Measurements from ENCODE around the gene SYNPO. TPM values are rescaled to one million over a fixed set of nuclear protein-coding genes. Genes with fewer than 3 reads are reported as not detected.
A peak's percentile ranks its signal among the peaks of the same experiment; 100 is the strongest.

SYNPO gene
- total RNA-seq, 1 experiment from 2014 or later, result 6.5 TPM

GRCh38 chr5:150612905-150613670, 27.4 kb upstream of the SYNPO start:
- Histone ChIP-seq H3K4me1 (replicated peaks) (peaks cover 6% of the 10 kb centered on the region; the same call in 1 of the 2 replicates), H3K27ac (no peak overlapping the region), H3K4me3 (no peak overlapping the region), H3K36me3 (no peaks in the 10 kb centered on the region), H3K27me3 (replicated peaks) (no peaks in the 10 kb centered on the region), H3K9me3 (replicated peaks) (no peaks in the 10 kb centered on the region)
- no peak for DNase-seq (ENCODE audit: low read depth in 1 of 2, low spot score in 2 of 2)

- H3K4me1 ChIP-seq (replicated peaks), result peaks cover 6% of the 10 kb centered on the region; the same call in 1 of the 2 replicates
- no peaks in the 10 kb centered on the region for H3K27me3 ChIP-seq (replicated peaks)
- H3K27ac ChIP-seq, result no peak overlapping the region
- no peak for DNase-seq (ENCODE audit: low read depth in 1 of 2, low spot score in 2 of 2)
- H3K4me3 ChIP-seq, result no peak overlapping the region
- H3K36me3 ChIP-seq, result no peaks in the 10 kb centered on the region
- no peaks in the 10 kb centered on the region for H3K9me3 ChIP-seq (replicated peaks)
These were observed 26.3 kb upstream of the SYNPO start for GRCh38 chr5:150613991-150614660.

GRCh38 chr5:150614661-150615060, 25.8 kb upstream of the SYNPO start:
- no peaks in the 10 kb centered on the region for H3K36me3 ChIP-seq
- no peak overlapping the region for H3K27ac ChIP-seq
- H3K4me1 ChIP-seq (replicated peaks), result peaks cover 6% of the 10 kb centered on the region; the same call in 1 of the 2 replicates
- no peaks in the 10 kb centered on the region for H3K27me3 ChIP-seq (replicated peaks)
- no peak for DNase-seq (ENCODE audit: low read depth in 1 of 2, low spot score in 2 of 2)
- H3K9me3 ChIP-seq (replicated peaks), result no peaks in the 10 kb centered on the region
- no peak overlapping the region for H3K4me3 ChIP-seq

GRCh38 chr5:150615141-150615699, 25.2 kb upstream of the SYNPO start:
- no peaks in the 10 kb centered on the region for H3K27me3 ChIP-seq (replicated peaks)
- peaks cover 6% of the 10 kb centered on the region; the same call in 1 of the 2 replicates for H3K4me1 ChIP-seq (replicated peaks)
- H3K27ac ChIP-seq, result no peak overlapping the region
- H3K36me3 ChIP-seq, result no peaks in the 10 kb centered on the region
- H3K9me3 ChIP-seq (replicated peaks), result no peaks in the 10 kb centered on the region
- DNase-seq (ENCODE audit: low read depth in 1 of 2, low spot score in 2 of 2), result no peak
- H3K4me3 ChIP-seq, result no peak overlapping the region

GRCh38 chr5:150616024-150616470, 24.4 kb upstream of the SYNPO start:
- no peaks in the 10 kb centered on the region for H3K27me3 ChIP-seq (replicated peaks)
- H3K36me3 ChIP-seq, result no peaks in the 10 kb centered on the region
- peaks cover 4% of the 10 kb centered on the region; the same call in 1 of the 2 replicates for H3K4me1 ChIP-seq (replicated peaks)
- no peak for DNase-seq (ENCODE audit: low read depth in 1 of 2, low spot score in 2 of 2)
- no peaks in the 10 kb centered on the region for H3K9me3 ChIP-seq (replicated peaks)
- H3K4me3 ChIP-seq, result no peak overlapping the region
- H3K27ac ChIP-seq, result no peak overlapping the region

- DNase-seq (ENCODE audit: low read depth in 1 of 2, low spot score in 2 of 2), result no peak
- H3K4me1 ChIP-seq (replicated peaks), result no peaks in the 10 kb centered on the region
- H3K9me3 ChIP-seq (replicated peaks), result no peaks in the 10 kb centered on the region
- no peak overlapping the region for H3K4me3 ChIP-seq
- H3K36me3 ChIP-seq, result no peaks in the 10 kb centered on the region
- no peaks in the 10 kb centered on the region for H3K27me3 ChIP-seq (replicated peaks)
- H3K27ac ChIP-seq, result no peak overlapping the region
These were observed 24.0 kb upstream of the SYNPO start for GRCh38 chr5:150616506-150616905.

- Histone ChIP-seq H3K36me3 (no peaks in the 10 kb centered on the region), H3K9me3 (replicated peaks) (no peaks in the 10 kb centered on the region), H3K27me3 (replicated peaks) (no peaks in the 10 kb centered on the region), H3K4me1 (replicated peaks) (peaks cover 13% of the 10 kb centered on the region), H3K27ac (no peak overlapping the region), H3K4me3 (no peak overlapping the region)
- no peak for DNase-seq (ENCODE audit: low read depth in 1 of 2, low spot score in 2 of 2)
These were observed 22.3 kb upstream of the SYNPO start for GRCh38 chr5:150618163-150618562.

- Histone ChIP-seq H3K27me3 (replicated peaks) (no peaks in the 10 kb centered on the region), H3K27ac (no peak overlapping the region), H3K4me1 (replicated peaks) (peaks cover 19% of the 10 kb centered on the region), H3K36me3 (no peaks in the 10 kb centered on the region), H3K9me3 (replicated peaks) (no peaks in the 10 kb centered on the region), H3K4me3 (no peak overlapping the region)
- no peak for DNase-seq (ENCODE audit: low read depth in 1 of 2, low spot score in 2 of 2)
These were observed 21.7 kb upstream of the SYNPO start for GRCh38 chr5:150618588-150619281.

- no peaks in the 10 kb centered on the region for H3K9me3 ChIP-seq (replicated peaks)
- no peaks in the 10 kb centered on the region for H3K36me3 ChIP-seq
- H3K4me3 ChIP-seq, result no peak overlapping the region
- peaks cover 25% of the 10 kb centered on the region for H3K4me1 ChIP-seq (replicated peaks)
- DNase-seq (ENCODE audit: low read depth in 1 of 2, low spot score in 2 of 2), result no peak
- no peak overlapping the region for H3K27ac ChIP-seq
- H3K27me3 ChIP-seq (replicated peaks), result no peaks in the 10 kb centered on the region
These were observed 20.9 kb upstream of the SYNPO start for GRCh38 chr5:150619359-150620230.

- no peaks in the 10 kb centered on the region for H3K27me3 ChIP-seq (replicated peaks)
- H3K4me3 ChIP-seq, result no peak overlapping the region
- 0 out of 2 replicates have a peak, but pooled peaks cover 3% of the 10 kb centered on the region for H3K36me3 ChIP-seq
- H3K4me1 ChIP-seq (replicated peaks), result peaks cover 42% of the 10 kb centered on the region
- H3K9me3 ChIP-seq (replicated peaks), result no peaks in the 10 kb centered on the region
- H3K27ac ChIP-seq, result no peak overlapping the region
- DNase-seq (ENCODE audit: low read depth in 1 of 2, low spot score in 2 of 2), result no peak
These were observed 19.2 kb upstream of the SYNPO start for GRCh38 chr5:150621301-150621700.

GRCh38 chr5:150622157-150622556, 18.3 kb upstream of the SYNPO start:
- no peaks in the 10 kb centered on the region for H3K9me3 ChIP-seq (replicated peaks)
- H3K27ac ChIP-seq, result no peak overlapping the region
- H3K27me3 ChIP-seq (replicated peaks), result no peaks in the 10 kb centered on the region
- no peak overlapping the region for H3K4me3 ChIP-seq
- 0 out of 2 replicates have a peak, but pooled peaks cover 3% of the 10 kb centered on the region for H3K36me3 ChIP-seq
- peaks cover 50% of the 10 kb centered on the region for H3K4me1 ChIP-seq (replicated peaks)
- no peak for DNase-seq (ENCODE audit: low read depth in 1 of 2, low spot score in 2 of 2)

- DNase-seq (ENCODE audit: low read depth in 1 of 2, low spot score in 2 of 2), result peak in 1 of 2 experiments; percentile 35
- peaks cover 62% of the 10 kb centered on the region for H3K4me1 ChIP-seq (replicated peaks)
- H3K36me3 ChIP-seq, result 0 out of 2 replicates have a peak, but pooled peaks cover 3% of the 10 kb centered on the region
- no peaks in the 10 kb centered on the region for H3K9me3 ChIP-seq (replicated peaks)
- no peak overlapping the region for H3K27ac ChIP-seq
- H3K4me3 ChIP-seq, result no peak overlapping the region
- H3K27me3 ChIP-seq (replicated peaks), result no peaks in the 10 kb centered on the region
These were observed 17.1 kb upstream of the SYNPO start for GRCh38 chr5:150623152-150623877.

All from SJSA1 (cell line).